ENCODE data around the gene AJM1.

Gene AJM1

DNA sequence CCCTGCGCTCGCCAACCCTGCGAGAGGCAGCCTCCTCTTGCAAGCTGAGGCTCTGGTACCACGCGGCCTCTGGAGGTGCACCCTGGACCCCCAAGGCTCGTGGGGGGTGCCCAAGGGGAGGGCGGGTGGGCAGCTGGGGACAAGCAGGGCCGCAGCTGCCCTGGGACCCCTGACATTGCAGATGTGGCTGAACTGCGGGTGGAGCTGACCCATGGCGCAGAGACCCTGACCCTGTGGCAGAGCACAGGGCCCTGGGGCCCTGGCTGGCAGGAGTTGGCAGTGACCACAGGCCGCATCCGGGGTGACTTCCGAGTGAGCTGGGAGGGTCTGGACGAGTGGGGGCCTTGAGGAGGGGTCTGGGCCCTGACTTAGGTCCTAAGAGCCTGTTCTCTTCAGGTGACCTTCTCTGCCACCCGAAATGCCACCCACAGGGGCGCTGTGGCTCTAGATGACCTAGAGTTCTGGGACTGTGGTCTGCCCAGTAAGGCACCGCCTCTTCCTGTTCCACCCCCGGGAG is 11.4 kb downstream of the AJM1 start:
- no peak for TF ChIP-seq CTCF (IDR thresholded peaks at IDR 0.05; ENCODE audit: control insufficient read depth, insufficient read depth, low read depth, low read length, missing control alignments)
- no peak for DNase-seq (ENCODE audit: low read depth)
- H3K4me3 ChIP-seq (ENCODE audit: control insufficient read depth, low read depth, low read length), result no peak overlapping the region

- no peak for TF ChIP-seq CTCF (IDR thresholded peaks at IDR 0.05; ENCODE audit: control insufficient read depth, insufficient read depth, low read depth, low read length, missing control alignments)
- H3K4me3 ChIP-seq (ENCODE audit: control insufficient read depth, low read depth, low read length), result no peak overlapping the region
- no peak for DNase-seq (ENCODE audit: low read depth)
Measured at GRCh38 chr9:136854113-136854841, 12.0 kb downstream of the AJM1 start.

DNA sequence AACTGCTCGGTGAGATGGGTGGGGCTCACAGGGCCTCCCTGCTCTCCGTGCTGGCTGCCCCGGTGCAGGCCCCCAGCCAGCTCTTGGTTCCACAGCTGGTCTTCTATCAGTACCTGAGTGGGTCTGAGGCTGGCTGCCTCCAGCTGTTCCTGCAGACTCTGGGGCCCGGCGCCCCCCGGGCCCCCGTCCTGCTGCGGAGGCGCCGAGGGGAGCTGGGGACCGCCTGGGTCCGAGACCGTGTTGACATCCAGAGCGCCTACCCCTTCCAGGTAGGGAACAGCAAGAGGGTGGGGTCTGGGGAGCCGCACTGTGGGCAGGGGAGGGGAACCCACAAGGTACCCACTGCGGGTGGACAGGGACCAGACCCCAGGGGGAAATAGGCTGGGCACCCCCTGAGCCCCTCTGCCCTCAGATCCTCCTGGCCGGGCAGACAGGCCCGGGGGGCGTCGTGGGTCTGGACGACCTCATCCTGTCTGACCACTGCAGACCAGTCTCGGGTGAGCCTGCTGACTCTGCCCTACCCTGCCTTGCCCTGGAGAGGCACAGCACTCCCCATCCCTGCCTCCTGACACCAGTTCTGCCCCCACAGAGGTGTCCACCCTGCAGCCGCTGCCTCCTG is 12.7 kb downstream of the AJM1 start:
- TF ChIP-seq CTCF (IDR thresholded peaks at IDR 0.05; ENCODE audit: control insufficient read depth, insufficient read depth, low read depth, low read length, missing control alignments), result no peak
- no peak overlapping the region for H3K4me3 ChIP-seq (ENCODE audit: control insufficient read depth, low read depth, low read length)
- DNase-seq (ENCODE audit: low read depth), result no peak

DNA sequence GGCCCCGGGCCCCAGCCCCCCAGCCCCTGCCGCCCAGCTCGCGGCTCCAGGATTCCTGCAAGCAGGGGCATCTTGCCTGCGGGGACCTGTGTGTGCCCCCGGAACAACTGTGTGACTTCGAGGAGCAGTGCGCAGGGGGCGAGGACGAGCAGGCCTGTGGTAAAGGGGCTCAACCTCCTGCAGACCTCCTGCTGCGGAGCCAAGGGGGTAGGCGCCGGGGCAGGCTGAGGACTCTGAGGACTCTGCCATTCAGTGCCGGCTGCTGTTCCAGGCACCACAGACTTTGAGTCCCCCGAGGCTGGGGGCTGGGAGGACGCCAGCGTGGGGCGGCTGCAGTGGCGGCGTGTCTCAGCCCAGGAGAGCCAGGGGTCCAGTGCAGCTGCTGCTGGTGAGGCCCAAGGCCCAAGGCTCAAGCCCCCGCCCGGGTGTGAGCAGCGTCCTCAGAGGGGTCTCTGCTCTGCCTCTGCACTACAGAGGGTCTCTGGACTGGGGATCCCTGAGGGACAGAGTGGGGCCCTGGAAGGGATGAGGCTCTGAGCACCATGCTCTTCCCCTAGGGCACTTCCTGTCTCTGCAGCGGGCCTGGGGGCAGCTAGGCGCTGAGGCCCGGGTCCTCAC is 13.3 kb downstream of the AJM1 start:
- TF ChIP-seq CTCF (IDR thresholded peaks at IDR 0.05; ENCODE audit: control insufficient read depth, insufficient read depth, low read depth, low read length, missing control alignments), result no peak
- no peak for DNase-seq (ENCODE audit: low read depth)
- no peak overlapping the region for H3K4me3 ChIP-seq (ENCODE audit: control insufficient read depth, low read depth, low read length)

DNA sequence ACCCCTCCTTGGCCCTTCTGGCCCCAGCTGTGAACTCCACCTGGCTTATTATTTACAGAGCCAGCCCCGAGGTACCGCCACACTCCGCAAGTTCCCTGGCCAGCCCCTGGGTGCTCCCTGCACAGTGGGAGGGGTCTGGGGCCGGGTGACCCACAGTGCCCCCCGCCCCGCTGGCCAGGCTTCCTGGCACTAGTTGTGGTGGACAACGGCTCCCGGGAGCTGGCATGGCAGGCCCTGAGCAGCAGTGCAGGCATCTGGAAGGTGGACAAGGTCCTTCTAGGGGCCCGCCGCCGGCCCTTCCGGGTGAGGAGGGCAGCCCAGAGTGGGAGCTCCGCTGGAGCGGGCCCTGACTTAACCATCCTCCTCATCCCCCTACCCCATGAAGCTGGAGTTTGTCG is 13.8 kb downstream of the AJM1 start:
- no peak for TF ChIP-seq CTCF (IDR thresholded peaks at IDR 0.05; ENCODE audit: control insufficient read depth, insufficient read depth, low read depth, low read length, missing control alignments)
- no peak for DNase-seq (ENCODE audit: low read depth)
- H3K4me3 ChIP-seq (ENCODE audit: control insufficient read depth, low read depth, low read length), result no peak overlapping the region

DNA sequence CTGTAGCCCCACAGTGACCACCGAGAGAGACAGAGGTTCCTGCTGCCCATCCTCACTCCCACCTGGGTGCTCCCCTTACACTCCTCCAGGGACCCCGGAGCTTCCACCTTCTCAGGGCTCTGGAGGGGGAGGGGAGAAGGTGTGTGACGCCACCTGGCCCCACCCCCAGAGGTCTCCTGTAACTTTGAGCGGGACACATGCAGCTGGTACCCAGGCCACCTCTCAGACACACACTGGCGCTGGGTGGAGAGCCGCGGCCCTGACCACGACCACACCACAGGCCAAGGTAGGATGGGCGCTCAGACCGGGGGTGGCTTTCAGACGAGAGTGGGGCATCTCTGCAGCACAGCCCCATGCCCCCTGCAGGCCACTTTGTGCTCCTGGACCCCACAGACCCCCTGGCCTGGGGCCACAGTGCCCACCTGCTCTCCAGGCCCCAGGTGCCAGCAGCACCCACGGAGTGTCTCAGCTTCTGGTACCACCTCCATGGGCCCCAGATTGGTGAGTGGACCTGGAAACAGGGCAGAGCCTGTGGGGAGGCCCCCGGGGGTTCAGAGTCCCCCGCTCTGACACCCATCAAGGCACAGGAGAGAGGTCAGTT is 14.4 kb downstream of the AJM1 start:
- TF ChIP-seq CTCF (IDR thresholded peaks at IDR 0.05; ENCODE audit: control insufficient read depth, insufficient read depth, low read depth, low read length, missing control alignments), result no peak
- no peak overlapping the region for H3K4me3 ChIP-seq (ENCODE audit: control insufficient read depth, low read depth, low read length)
- DNase-seq (ENCODE audit: low read depth), result no peak
